Endothelial cell (in vitro differentiated cells): ENCODE data around the gene PTPN4. TPM values are rescaled to one million over a fixed set of nuclear protein-coding genes. Genes with fewer than 3 reads are reported as not detected.

ENCODE experiments used
- DNase-seq: peaks from one replicate; pipeline ENCODE4 v3.0.0; 2021; ENCODE audit warnings: low spot score
- H3K27ac Mint-ChIP-seq: one replicate; pipeline ENCODE4 v1.8.0; 2021; ENCODE audit warnings: mixed read lengths, inconsistent platforms; ENCODE audit not compliant: unreplicated experiment
- H3K27me3 Mint-ChIP-seq: one replicate; pipeline ENCODE4 v1.8.0; 2021; ENCODE audit warnings: mild to moderate bottlenecking, moderate library complexity, mixed read lengths, inconsistent platforms; ENCODE audit not compliant: unreplicated experiment
- H3K36me3 Mint-ChIP-seq: one replicate; pipeline ENCODE4 v1.8.0; 2021; ENCODE audit warnings: mild to moderate bottlenecking, low read depth, mixed read lengths, inconsistent platforms; ENCODE audit not compliant: unreplicated experiment
- H3K4me1 Mint-ChIP-seq: one replicate; pipeline ENCODE4 v1.8.0; 2021; ENCODE audit warnings: mild to moderate bottlenecking, mixed read lengths, inconsistent platforms; ENCODE audit not compliant: unreplicated experiment
- H3K4me3 Mint-ChIP-seq: one replicate; pipeline ENCODE4 v1.8.0; 2021; ENCODE audit warnings: mild to moderate bottlenecking, mixed read lengths, inconsistent platforms; ENCODE audit not compliant: unreplicated experiment
- H3K9me3 Mint-ChIP-seq: one replicate; pipeline ENCODE4 v1.8.0; 2021; ENCODE audit warnings: mixed read lengths, inconsistent platforms; ENCODE audit not compliant: unreplicated experiment
- CTCF ChIP-seq: fragments of 200-600 bp; sonication (generic); IDR thresholded peaks from one replicate; pipeline ENCODE4 v1.5.0; 2021; ENCODE audit warnings: antibody characterized with exemption; ENCODE audit not compliant: unreplicated experiment
- total RNA-seq: library from RNA; stranded (reverse); fragmentation: NEBNext Ultra II Directional; extraction: Animal tissue kit (Norgen Biotek cat#: 25700); gene quantifications from one replicate; pipeline ENCODE4 v1.2.1, GENCODE V29; 2021; ENCODE audit not compliant: unreplicated experiment

PTPN4 gene
- total RNA-seq, 1 donor from 2014 or later, result 51.0 TPM

DNA sequence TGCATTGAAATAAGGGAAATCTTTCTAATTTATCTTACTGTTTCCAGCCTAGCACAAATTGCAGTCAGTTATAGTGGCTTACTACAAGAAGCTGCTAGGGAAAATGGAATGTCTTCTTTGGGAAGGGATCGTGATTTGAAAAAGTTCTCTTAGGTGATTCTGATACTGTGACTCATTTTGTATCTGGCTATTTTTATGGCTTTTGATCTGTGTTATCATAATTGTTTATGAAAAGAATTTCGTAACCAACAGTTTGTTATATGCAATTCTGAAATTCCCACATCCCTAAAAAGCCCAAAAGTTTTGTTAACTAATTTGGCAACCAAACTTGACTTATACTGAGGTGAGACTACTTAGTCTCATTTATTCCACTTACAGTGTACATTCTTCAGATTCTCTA is 12.4 kb downstream of the PTPN4 start:
- Mint-ChIP-seq H3K4me3 (no peak overlapping the region), H3K27me3 (no peaks in the 10 kb centered on the region), H3K36me3 (peaks cover 4% of the 10 kb centered on the region), H3K4me1 (peaks cover 15% of the 10 kb centered on the region), H3K9me3 (no peaks in the 10 kb centered on the region), H3K27ac (no peak overlapping the region)
- no peak for TF ChIP-seq CTCF
- DNase-seq, result no peak

DNA sequence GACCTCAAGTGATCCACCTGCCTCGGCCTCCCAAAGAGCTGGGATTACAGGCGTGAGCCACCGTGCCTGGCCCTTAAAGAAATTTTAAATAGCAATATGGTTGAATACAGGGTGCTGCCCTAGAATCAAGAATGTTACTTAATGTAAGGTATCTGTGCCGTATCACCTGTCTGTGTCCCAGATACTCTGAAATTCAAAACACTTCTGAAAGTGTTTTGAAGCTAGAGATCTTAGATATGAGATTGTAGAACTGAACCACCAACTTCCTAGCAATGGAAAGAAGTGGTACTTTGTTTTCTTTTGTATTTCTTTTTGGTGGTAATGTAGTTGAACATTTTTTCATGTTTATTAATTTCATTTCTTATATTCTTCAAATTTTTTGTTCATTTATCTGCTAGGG is 13.0 kb downstream of the PTPN4 start:
- H3K36me3 Mint-ChIP-seq, result peaks cover 4% of the 10 kb centered on the region
- H3K27me3 Mint-ChIP-seq, result no peaks in the 10 kb centered on the region
- H3K4me3 Mint-ChIP-seq, result no peak overlapping the region
- DNase-seq, result no peak
- no peak overlapping the region for H3K27ac Mint-ChIP-seq
- no peak for TF ChIP-seq CTCF
- peaks cover 16% of the 10 kb centered on the region for H3K4me1 Mint-ChIP-seq
- no peaks in the 10 kb centered on the region for H3K9me3 Mint-ChIP-seq

DNA sequence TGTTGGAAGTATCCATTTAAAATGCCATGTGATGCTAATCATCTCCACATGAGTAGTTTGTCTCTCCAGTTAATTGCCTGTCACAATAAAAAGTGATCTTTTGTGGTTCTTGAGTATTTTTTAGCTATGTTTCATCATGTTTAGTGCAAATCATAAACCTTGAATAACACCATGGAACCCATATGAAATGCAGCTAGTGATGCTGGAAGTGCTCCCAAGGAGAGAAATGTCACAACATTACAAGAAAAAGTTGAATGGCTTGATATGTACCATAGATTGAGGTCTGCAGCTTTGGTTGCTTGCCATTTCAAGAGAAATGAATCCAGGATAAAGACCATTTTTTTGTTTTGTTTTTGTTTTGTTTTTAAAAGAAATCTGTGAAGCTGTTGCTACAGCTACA is 14.3 kb downstream of the PTPN4 start:
- DNase-seq, result no peak
- Mint-ChIP-seq H3K27me3 (no peaks in the 10 kb centered on the region), H3K27ac (no peak overlapping the region), H3K9me3 (no peaks in the 10 kb centered on the region), H3K4me1 (peaks cover 16% of the 10 kb centered on the region), H3K36me3 (peaks cover 4% of the 10 kb centered on the region), H3K4me3 (no peak overlapping the region)
- no peak for TF ChIP-seq CTCF

DNA sequence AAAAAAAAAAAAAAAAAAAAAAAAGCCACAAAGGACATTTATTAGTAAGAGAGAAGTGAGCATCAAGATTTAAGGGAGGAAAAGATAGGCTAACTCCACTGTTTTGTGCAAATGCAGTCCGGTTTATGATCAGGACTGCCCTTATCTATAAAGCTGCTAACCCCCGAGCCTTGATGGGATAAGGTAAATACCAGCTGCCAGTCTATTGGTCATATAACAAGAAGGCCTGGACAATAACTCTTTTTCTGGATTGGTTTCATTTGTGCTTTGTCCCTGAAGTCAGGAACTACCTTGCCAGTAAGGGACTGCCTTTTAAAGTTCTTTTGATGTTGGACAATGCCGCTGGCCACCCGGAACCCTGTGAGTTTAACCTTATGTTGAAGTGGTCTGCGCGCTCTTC is 15.4 kb downstream of the PTPN4 start:
- no peak for TF ChIP-seq CTCF
- Mint-ChIP-seq H3K4me1 (peaks cover 16% of the 10 kb centered on the region), H3K4me3 (no peak overlapping the region), H3K9me3 (no peaks in the 10 kb centered on the region), H3K36me3 (peaks cover 4% of the 10 kb centered on the region), H3K27me3 (no peaks in the 10 kb centered on the region), H3K27ac (no peak overlapping the region)
- no peak for DNase-seq

DNA sequence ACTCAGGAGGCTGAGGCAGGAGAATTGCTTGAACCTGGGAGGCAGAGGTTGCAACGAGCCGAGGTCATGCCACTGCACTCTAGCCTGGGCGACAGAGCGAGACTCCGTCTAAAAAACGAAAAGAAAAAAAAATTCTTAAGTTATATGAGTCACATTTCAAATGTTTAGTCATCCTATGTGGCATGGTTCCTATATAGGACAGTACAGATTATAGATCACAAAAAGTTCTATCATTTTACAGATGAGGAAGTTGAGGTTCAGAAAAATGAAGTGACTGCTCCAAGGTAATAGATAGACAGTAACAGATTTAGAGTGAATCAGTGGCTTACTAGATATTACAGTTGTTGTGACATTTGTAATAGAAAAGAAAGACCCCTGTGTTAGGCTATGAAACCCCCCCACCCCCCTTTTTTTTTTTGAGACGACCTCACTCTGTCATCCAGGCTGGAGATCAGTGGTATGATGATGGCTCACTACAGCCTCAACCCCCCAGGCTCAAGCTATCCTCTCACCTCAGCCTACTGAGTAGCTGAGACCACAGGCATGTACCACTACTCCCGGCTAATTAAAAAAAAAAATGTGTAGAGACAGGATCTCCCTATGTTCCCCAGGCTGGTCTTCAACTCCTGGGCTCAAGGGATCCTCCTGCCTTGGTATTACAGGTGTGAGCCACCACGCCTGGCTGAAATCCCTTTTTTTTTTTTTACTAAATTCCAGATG is 22.7 kb downstream of the PTPN4 start:
- no peaks in the 10 kb centered on the region for H3K9me3 Mint-ChIP-seq
- no peaks in the 10 kb centered on the region for H3K36me3 Mint-ChIP-seq
- no peak overlapping the region for H3K4me3 Mint-ChIP-seq
- H3K4me1 Mint-ChIP-seq, result peaks cover 13% of the 10 kb centered on the region
- no peak for TF ChIP-seq CTCF
- no peaks in the 10 kb centered on the region for H3K27me3 Mint-ChIP-seq
- DNase-seq, result no peak
- H3K27ac Mint-ChIP-seq, result no peak overlapping the region
